D721Med (cell line): ENCODE results near the gene ST8SIA6.

Experiments used
- DNase-seq: peaks from one replicate; pipeline ENCODE4 v3.0.0; 2011; ENCODE audit warnings: low spot score; ENCODE audit not compliant: insufficient read length
- FAIRE-seq: peaks from 2 replicates; lab custom pipeline; 2011; peaks lifted over from hg19 to GRCh38; lab: Jason Lieb, UNC
- CTCF ChIP-seq: IDR thresholded peaks from 2 replicates; pipeline ENCODE4 v1.5.1; 2012; ENCODE audit warnings: mild to moderate bottlenecking, control low read depth; ENCODE audit not compliant: insufficient read depth; ENCODE audit errors: missing control alignments

The ST8SIA6 gene

GRCh38 chr10:17272648-17273047 lies 181.7 kb downstream of the ST8SIA6 start:
- no peak for DNase-seq
- FAIRE-seq: no peak
- no peak for TF ChIP-seq CTCF
